ENCODE results near the gene AGBL4. TPM values are rescaled to one million over a fixed set of nuclear protein-coding genes. Genes with fewer than 3 reads are reported as not detected.

Gene AGBL4
- total RNA-seq, 1 donor from 2014 or later = not detected

GRCh38 chr1:48741380-48741779 lies 1282.4 kb downstream of the AGBL4 start:
- DNase-seq (ENCODE audit: extremely low read depth, low read depth, low spot score) = no peak

- DNase-seq (ENCODE audit: extremely low read depth, low read depth, low spot score) = no peak
Measured at GRCh38 chr1:48740621-48741020, 1283.1 kb downstream of the AGBL4 start.

- no peak for DNase-seq (ENCODE audit: extremely low read depth, low read depth, low spot score)
Measured at GRCh38 chr1:48739091-48739490, 1284.7 kb downstream of the AGBL4 start.

- no peak for DNase-seq (ENCODE audit: extremely low read depth, low read depth, low spot score)
Measured at GRCh38 chr1:48738356-48738755, 1285.4 kb downstream of the AGBL4 start.

GRCh38 chr1:48735796-48736195 lies 1288.0 kb downstream of the AGBL4 start:
- DNase-seq (ENCODE audit: extremely low read depth, low read depth, low spot score) = no peak

GRCh38 chr1:48730164-48730910 lies 1293.4 kb downstream of the AGBL4 start:
- no peak for DNase-seq (ENCODE audit: extremely low read depth, low read depth, low spot score)

GRCh38 chr1:48728584-48728983 lies 1295.2 kb downstream of the AGBL4 start:
- no peak for DNase-seq (ENCODE audit: extremely low read depth, low read depth, low spot score)

GRCh38 chr1:48726557-48727215 lies 1297.1 kb downstream of the AGBL4 start:
- no peak for DNase-seq (ENCODE audit: extremely low read depth, low read depth, low spot score)

- no peak for DNase-seq (ENCODE audit: extremely low read depth, low read depth, low spot score)
Measured at GRCh38 chr1:48726139-48726538, 1297.6 kb downstream of the AGBL4 start.

GRCh38 chr1:48725341-48726046 lies 1298.3 kb downstream of the AGBL4 start:
- no peak for DNase-seq (ENCODE audit: extremely low read depth, low read depth, low spot score)

- no peak for DNase-seq (ENCODE audit: extremely low read depth, low read depth, low spot score)
Measured at GRCh38 chr1:48720929-48721328, 1302.8 kb downstream of the AGBL4 start.

GRCh38 chr1:48718705-48719104 lies 1305.0 kb downstream of the AGBL4 start:
- no peak for DNase-seq (ENCODE audit: extremely low read depth, low read depth, low spot score)

- DNase-seq (ENCODE audit: extremely low read depth, low read depth, low spot score) = no peak
Measured at GRCh38 chr1:48718116-48718630, 1305.6 kb downstream of the AGBL4 start.

- no peak for DNase-seq (ENCODE audit: extremely low read depth, low read depth, low spot score)
Measured at GRCh38 chr1:48717082-48717481, 1306.7 kb downstream of the AGBL4 start.

- no peak for DNase-seq (ENCODE audit: extremely low read depth, low read depth, low spot score)
Measured at GRCh38 chr1:48715921-48716320, 1307.8 kb downstream of the AGBL4 start.

- DNase-seq (ENCODE audit: extremely low read depth, low read depth, low spot score) = no peak
Measured at GRCh38 chr1:48710915-48711314, 1312.8 kb downstream of the AGBL4 start.

GRCh38 chr1:48710318-48710717 lies 1313.4 kb downstream of the AGBL4 start:
- no peak for DNase-seq (ENCODE audit: extremely low read depth, low read depth, low spot score)

GRCh38 chr1:48704736-48705135 lies 1319.0 kb downstream of the AGBL4 start:
- no peak for DNase-seq (ENCODE audit: extremely low read depth, low read depth, low spot score)

- DNase-seq (ENCODE audit: extremely low read depth, low read depth, low spot score) = no peak
Measured at GRCh38 chr1:48701445-48701844, 1322.3 kb downstream of the AGBL4 start.

- no peak for DNase-seq (ENCODE audit: extremely low read depth, low read depth, low spot score)
Measured at GRCh38 chr1:48697066-48697707, 1326.6 kb downstream of the AGBL4 start.

GRCh38 chr1:48695161-48695560 lies 1328.6 kb downstream of the AGBL4 start:
- DNase-seq (ENCODE audit: extremely low read depth, low read depth, low spot score) = no peak
